Psoas muscle (tissue), 8 donors: ENCODE measurements around the gene GNAQ. TPM values are rescaled to one million over a fixed set of nuclear protein-coding genes. Genes with fewer than 3 reads are reported as not detected.
"Not testable (repeated sequence)": the region's sequence is repeated elsewhere in the genome, so short reads cannot be mapped to it uniquely, and the experiment has no call there.

ENCODE experiments used
- ATAC-seq, 4 donors: fragments of 200-7000 bp; cut with Tn5 transposase; one replicate each; pipeline ENCODE4 v1.9.1; 2020; ENCODE audit warnings: moderate library complexity in 3 of 4, mild to moderate bottlenecking in 2 of 4
- DNase-seq, 2 donors: peaks; one replicate each; pipeline ENCODE4 v3.0.0-alpha.2; 2020
- H3K27ac ChIP-seq: fragments of 200-600 bp; one replicate; pipeline ENCODE4 v1.8.0; 2022
- H3K27me3 ChIP-seq, 3 donors: fragments of 200-600 bp in 1 of 3; one replicate each; pipeline versions ENCODE4 v1.6.1 to v1.8.0; 2013 to 2022; ENCODE audit warnings: low read length in 2 of 3, mild to moderate bottlenecking in 2 of 3, moderate library complexity in 1 of 3; ENCODE audit not compliant: insufficient read depth in 3 of 3
- H3K36me3 ChIP-seq, 2 donors: fragments of 200-600 bp in 1 of 2; one replicate each; pipeline versions ENCODE4 v1.6.1 to v1.8.0; 2013 to 2022; ENCODE audit warnings: low read depth in 1 of 2, mild to moderate bottlenecking in 1 of 2, moderate library complexity in 1 of 2; ENCODE audit not compliant: insufficient read depth in 1 of 2
- H3K4me1 ChIP-seq: fragments of 200-600 bp; one replicate; pipeline ENCODE4 v1.8.0; 2022
- H3K4me3 ChIP-seq: fragments of 200-600 bp; one replicate; pipeline ENCODE4 v1.8.0; 2022; ENCODE audit warnings: mild to moderate bottlenecking
- H3K9me3 ChIP-seq: fragments of 200-600 bp; one replicate; pipeline ENCODE4 v1.8.0; 2022
- WGBS, 3 donors: extraction: QIAGEN DNeasy Blood & Tissue Kit; methylation state at CpG; one replicate each; pipeline versions ENCODE4 v1.1.6 to v1.1.7; 2013; 5-methylcytosine and 5-hydroxymethylcytosine counted together
- intact Hi-C, 2 donors: fragments of 100-400 bp; cut with DNase I; formaldehyde crosslinking; loops; one replicate each; pipeline versions ENCODE4 v1.11.0 to v1.14.2; 2022
- polyA plus RNA-seq, 3 donors: library from polyadenylated mRNA; stranded (reverse); fragments of 200-250 nt; gene quantifications; one replicate each; pipeline ENCODE4 v1.2.3, GENCODE V29; 2013
- total RNA-seq, 4 donors: library from RNA; stranded (reverse); fragmentation: NEBNext Ultra II Directional in 2 of 4; extraction: Animal tissue kit (Norgen Biotek cat#: 25700) in 2 of 4; gene quantifications; one replicate each; pipeline versions ENCODE4 v1.2.1 to v1.2.4, GENCODE V29; 2021 to 2023
- TF ChIP-seq, protein P1 (sequence below): fragments of 200-600 bp; IDR thresholded peaks from one replicate; pipeline ENCODE4 v1.8.0; 2022; ENCODE audit warnings: antibody characterized with exemption
- donor health status: healthy with polysubstance abuse.
- donor health status: DM: no; HTN: no; CAD: no; lungs with moderate emphysema.
- donor health status: Bipolar disorder and iron deficiency.
- donor health status: healthy.
- donor health status: DM: yes; HTN: yes; CAD: no.
- donor health status: DM: no; HTN: no; CAD: no.
- donor health status: DM: no; HTN: no; CAD: no.
- donor health status: DM: yes; HTN: yes; CAD: no.

Gene GNAQ
- total and polyA plus RNA-seq, 7 donors: 8.3 to 26.6 (median 23.8) TPM

DNA sequence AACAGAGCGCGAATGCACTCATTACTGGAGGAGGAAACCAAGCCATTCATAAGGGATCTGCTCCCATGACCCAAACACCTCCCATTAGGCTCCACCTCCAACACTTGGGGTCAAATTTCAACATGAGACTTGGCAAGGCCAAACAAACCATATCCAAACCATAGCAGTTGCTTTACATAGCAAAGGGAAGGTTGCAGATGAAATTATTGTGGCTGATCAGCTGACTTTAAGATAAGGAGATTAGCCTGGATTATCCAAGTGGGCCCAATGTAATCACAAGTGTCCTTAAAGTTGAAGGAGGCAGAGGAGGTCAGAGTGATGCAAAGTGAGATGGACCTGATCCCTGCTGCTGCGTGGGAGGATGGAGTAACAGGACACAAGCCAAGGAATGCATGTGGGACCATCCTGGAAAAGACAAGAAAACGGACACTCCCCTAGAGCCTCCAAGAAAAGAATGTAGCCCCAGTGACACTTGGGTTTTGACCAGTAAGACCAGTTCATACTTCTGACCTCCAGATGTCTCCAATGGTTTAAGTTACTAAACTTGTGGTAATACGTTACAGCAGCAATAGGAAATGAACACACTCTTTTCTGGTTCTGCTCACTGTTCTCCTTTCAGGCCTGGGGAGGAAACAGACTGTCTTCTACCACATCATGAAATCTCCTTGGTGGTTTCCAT is 167.3 kb downstream of the GNAQ start:
- 72 to 82% (median 79%) methylated on average over 5 of the region's 5 CpGs for WGBS, 3 donors
- DNase-seq: no peak

GRCh38 chr9:77863638-77864037 is 168.0 kb downstream of the GNAQ start:
- H3K4me3 ChIP-seq, ATAC-seq, DNase-seq, H3K4me1 ChIP-seq, H3K36me3 ChIP-seq, intact Hi-C loops, H3K9me3 ChIP-seq, H3K27ac ChIP-seq, H3K27me3 ChIP-seq: not testable (repeated sequence)
- 94 to 100% (median 97%) methylated on average over 5 of the region's 5 CpGs for WGBS, 3 donors

More for the DNA sequence above, 167.3 kb downstream of the GNAQ start:
- TF ChIP-seq, protein P1, sequence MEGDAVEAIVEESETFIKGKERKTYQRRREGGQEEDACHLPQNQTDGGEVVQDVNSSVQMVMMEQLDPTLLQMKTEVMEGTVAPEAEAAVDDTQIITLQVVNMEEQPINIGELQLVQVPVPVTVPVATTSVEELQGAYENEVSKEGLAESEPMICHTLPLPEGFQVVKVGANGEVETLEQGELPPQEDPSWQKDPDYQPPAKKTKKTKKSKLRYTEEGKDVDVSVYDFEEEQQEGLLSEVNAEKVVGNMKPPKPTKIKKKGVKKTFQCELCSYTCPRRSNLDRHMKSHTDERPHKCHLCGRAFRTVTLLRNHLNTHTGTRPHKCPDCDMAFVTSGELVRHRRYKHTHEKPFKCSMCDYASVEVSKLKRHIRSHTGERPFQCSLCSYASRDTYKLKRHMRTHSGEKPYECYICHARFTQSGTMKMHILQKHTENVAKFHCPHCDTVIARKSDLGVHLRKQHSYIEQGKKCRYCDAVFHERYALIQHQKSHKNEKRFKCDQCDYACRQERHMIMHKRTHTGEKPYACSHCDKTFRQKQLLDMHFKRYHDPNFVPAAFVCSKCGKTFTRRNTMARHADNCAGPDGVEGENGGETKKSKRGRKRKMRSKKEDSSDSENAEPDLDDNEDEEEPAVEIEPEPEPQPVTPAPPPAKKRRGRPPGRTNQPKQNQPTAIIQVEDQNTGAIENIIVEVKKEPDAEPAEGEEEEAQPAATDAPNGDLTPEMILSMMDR: no peak
- Histone ChIP-seq H3K27me3 (no peaks in the 10 kb centered on the region), H3K4me1 (no peaks in the 10 kb centered on the region), H3K4me3 (no peak overlapping the region), H3K9me3 (no peaks in the 10 kb centered on the region), H3K27ac (no peak overlapping the region), H3K36me3 (peaks cover 0 to 2% of the 10 kb centered on the region in 2 donors)
- intact Hi-C loops: no loop called here
- peak in 3 of 4 donors; percentile 36 to 56 (median 37) for ATAC-seq

GRCh38 chr9:77860953-77861352 is 170.7 kb downstream of the GNAQ start:
- H3K36me3 ChIP-seq, H3K9me3 ChIP-seq, ATAC-seq, H3K4me1 ChIP-seq, H3K4me3 ChIP-seq, H3K27me3 ChIP-seq, DNase-seq, H3K27ac ChIP-seq, intact Hi-C loops: not testable (repeated sequence)
- WGBS, 3 donors: 90 to 96% (median 95%) methylated on average over 3 of the region's 3 CpGs

GRCh38 chr9:77857513-77858259 is 173.9 kb downstream of the GNAQ start:
- no peaks in the 10 kb centered on the region for H3K27me3 ChIP-seq
- intact Hi-C loops: no loop called here
- no peak overlapping the region for H3K4me3 ChIP-seq
- H3K27ac ChIP-seq: no peak overlapping the region
- DNase-seq (no peak), ATAC-seq (no peak)
- 92 to 100% (median 92%) methylated on average over 2 of the region's 2 CpGs for WGBS, 3 donors
- peaks cover 0 to 2% of the 10 kb centered on the region in 2 donors for H3K36me3 ChIP-seq
- TF ChIP-seq, protein P1: no peak
- H3K4me1 ChIP-seq: no peaks in the 10 kb centered on the region
- no peaks in the 10 kb centered on the region for H3K9me3 ChIP-seq

DNA sequence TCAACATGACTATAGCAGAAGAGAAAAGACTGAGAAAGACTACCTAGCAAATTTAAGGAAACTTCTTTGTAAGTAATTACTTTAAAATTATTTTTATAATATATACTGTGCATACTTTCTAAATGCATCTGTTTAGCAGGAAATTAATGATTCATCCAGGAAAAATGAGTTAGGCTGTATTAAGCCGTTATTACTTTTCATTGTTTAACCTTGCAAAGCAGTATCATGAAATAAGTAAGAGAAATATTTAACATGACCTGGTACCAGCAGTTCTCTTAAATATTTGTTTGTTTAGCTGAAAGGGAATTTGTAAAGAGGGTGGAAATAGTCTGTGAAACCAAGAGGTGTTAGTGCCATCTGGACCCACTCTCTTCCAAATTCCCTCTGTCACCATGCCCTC is 175.0 kb downstream of the GNAQ start:
- H3K9me3 ChIP-seq: no peaks in the 10 kb centered on the region
- no peak for ATAC-seq
- WGBS, 3 donors: 62 to 72% (median 67%) methylated on average over 1 of the region's 1 CpG
- no peaks in the 10 kb centered on the region for H3K27me3 ChIP-seq
- H3K4me1 ChIP-seq: peaks cover 4% of the 10 kb centered on the region
- DNase-seq: no peak
- H3K36me3 ChIP-seq: peaks cover 0 to 2% of the 10 kb centered on the region in 2 donors
- TF ChIP-seq, protein P1: no peak
- H3K4me3 ChIP-seq: no peak overlapping the region
- H3K27ac ChIP-seq: no peak overlapping the region
- intact Hi-C loops: no loop called here
